GM19455 (cell line): ENCODE data around the gene KAT2A.

ENCODE experiments used
- ATAC-seq: cut with Tn5 transposase; IDR thresholded peaks from one replicate; pipeline ENCODE4 v1.9.1; 2021; ENCODE audit not compliant: unreplicated experiment

The KAT2A gene

DNA sequence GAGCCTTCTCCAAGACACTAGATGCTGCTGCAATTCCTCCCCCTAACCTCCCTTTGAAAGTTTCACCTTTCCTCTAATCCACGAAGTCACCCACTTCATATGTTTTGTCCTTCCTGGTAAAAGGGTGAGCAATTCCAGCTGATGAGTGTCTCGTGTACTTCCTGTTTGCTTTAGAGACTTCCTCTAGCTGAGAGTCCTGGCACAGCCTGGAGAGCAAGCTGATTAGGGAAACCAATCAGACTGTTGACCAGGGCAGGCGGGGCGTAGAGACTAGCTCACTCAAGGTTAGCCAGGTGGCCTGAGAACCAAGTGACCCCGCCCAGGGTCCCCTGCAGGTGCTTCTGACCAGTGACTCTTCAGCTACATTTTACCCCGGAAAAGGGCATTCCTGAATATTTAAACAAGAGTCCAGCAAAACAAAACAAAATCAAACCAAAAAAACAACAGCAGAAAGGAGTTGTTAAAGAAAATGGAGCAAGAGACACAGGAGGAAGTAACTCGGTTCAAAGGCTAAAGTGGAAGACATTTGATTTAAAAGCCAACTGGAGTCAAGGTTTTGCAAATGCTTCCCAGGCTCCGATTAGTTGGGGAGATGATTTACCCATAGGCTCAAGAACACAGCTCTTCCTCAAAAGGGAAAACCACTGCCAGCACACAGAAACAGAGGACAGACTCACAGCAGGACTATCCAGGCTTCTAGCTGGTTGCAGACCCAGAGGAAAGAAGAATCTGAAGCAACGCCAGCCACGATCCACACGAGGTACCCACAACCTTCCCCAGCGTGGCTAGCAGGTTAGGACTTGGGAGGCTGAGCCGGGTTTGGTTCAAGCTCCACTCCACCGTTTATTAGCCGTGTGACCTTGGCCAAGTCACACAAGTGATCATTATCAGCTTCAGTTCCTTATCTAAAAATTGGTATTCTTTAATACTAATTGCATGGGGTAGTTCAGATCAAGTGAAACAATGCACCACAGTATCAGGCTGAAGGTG lies 14.8 kb upstream of the KAT2A start:
- no peak for ATAC-seq

DNA sequence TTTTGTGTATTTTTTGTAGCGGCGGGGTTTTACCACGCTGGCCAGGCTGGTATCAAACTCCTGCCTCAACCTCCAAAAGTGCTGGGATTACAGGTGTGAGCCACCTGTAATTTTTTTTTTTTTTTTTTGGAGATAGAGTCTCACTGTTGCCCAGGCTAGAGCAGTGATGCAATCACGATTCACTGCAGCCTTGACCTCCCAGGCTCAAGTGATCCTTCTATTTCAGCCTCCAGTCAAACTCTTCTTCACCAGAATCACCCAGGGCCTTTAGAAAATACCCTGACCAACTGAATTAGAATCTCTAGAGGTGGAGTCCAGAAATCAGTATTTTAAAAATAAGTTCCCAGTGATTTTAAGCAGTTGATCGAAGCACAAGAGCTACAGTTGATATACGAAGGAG lies 14.0 kb upstream of the KAT2A start:
- ATAC-seq: no peak

DNA sequence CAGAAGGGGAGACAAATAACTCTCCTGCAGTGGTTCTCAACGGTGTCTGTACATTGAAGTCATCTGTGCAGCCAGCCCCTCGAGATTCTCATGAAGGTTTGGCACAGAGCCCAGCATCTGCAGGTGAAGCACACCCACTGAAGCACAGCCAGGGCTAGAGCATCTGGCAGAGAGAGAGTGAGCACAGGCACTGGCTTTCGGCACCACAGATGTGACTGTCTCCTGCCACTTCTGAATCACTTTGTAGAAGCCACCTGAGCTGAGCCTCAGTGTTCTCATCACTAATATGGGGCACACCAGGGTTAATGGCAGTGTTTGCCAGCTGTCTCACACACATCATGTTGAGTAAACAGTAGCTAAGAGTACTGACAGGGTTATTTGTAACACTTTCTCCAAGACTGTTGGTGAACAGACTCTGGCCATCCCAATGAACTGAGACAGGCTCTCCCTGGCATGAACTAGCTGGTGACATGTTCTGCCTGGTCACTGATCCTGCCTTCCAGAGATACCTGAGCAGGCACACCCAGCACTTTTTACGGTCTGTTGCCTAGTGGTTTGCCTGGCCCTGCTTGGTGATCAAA lies 12.4 kb upstream of the KAT2A start:
- ATAC-seq: no peak

DNA sequence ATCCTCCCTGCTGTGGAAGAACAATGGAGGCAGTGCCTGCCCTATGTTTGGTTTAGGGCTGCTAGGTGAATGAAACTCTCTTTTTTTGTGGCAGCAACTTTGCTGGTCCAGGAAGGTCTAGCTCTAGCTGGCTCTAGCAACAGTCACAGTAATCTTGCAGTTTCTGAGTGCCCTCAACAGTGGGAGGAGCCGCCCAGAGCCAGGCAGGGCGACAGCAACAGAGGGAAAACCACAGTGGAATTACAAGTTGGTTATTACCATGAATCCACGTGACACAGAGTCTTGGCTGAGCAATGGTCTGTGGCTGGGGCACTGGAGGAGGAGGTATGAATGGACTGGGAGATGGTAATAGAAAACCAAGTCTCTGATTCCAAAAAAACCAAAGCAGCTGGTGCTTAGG lies 11.8 kb upstream of the KAT2A start:
- ATAC-seq: no peak

DNA sequence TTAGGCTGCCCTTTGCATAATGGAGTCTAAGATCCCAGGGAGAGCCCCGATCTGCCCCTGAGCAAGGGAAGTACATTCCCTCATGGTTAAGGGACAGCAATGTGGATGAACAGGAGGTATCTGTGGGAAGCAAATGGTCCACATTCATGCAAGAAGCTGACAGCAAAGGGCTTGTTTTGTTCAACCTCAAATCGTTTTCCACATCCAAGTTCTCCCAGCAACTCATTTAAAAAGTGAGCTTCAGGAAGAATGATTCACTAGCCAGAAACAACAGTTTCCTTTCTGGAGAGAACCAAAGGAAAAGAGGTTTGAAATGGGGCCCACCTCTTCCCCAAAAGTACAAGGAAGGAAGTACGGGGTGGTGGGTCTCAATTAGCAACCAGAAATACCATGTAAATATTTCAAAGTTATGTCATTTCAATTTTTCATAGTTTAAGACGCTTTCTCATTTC lies 10.8 kb upstream of the KAT2A start:
- ATAC-seq: no peak

DNA sequence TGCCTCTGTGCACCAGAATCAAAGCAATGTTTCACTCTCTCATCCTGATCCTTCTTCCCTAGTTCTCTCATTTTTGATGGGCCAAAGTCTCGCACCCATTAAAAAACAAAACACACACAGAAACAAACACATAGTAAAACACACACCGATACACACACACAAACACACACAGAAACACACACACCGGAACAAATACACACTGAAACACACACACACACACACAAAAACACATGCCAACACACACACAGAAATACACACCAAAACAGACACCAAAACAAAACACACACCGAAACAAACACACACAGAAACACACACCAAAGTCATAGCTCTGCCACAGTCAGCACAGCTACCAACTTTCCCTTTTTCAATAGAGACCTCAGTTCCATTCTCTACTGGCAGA lies 10.1 kb upstream of the KAT2A start:
- ATAC-seq: no peak

DNA sequence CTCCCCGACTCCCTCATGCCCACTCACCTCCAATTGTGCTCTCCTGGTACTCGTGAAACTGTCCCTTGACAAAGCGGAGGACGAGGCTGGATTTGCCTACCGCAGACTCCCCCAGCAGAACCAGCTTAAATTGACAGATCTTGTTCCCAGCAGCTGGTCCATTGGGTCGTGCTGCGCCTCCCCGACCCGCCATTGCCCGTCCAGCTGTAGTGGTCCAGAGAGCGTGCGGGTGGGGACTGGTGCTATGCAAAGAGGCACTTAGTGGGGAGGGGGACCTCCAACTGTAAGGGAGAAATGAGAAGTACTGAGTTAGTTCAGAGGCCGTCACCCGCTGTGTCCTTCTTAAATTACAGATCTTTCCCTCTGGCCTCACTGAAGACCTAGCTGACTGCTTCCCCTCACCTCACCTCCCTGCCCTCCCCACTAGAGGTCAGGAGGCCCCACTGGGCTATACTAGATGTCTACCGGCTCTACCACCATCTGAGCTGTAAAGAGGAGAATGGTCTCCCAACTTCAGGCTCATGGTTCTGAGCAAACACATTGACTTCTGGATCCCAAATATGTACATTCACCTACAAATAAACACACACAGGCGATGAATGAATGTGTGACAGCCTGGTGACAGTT lies 9.3 kb upstream of the KAT2A start:
- no peak for ATAC-seq

DNA sequence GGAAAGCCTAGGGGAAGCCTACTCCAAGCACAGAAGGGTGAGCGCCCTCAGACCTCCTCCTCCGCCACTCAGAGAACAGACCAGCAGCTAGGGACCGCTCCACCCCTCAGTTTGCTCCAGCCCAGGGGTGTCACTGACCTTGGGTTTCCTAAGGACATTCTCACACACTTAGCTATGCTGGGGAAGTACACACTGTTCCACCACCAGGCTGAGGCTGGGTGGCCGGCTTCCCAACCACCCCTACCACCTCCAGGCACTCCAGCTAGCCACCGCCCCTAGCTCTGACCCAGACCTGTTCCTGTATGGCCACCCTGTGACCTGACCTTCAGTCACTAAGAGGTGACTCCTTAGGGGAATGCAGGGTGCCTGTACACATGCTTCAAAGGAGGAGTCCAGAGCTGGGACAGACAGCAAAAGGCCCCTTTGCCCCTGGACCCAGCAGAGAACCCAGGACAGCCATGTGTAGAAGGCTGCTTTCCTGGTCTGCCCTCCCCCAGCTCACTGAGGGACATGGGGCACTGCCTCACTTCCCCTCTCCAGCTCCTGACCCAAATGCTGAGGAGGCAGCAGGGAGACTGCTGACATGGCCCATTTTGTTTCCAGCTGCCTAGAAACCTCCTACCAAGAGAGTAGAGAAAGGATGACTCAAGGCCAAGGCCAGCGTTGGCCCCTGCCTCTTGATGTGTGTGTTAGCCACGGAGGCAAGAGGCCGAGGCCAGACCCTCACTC lies 8.1 kb upstream of the KAT2A start:
- no peak for ATAC-seq

DNA sequence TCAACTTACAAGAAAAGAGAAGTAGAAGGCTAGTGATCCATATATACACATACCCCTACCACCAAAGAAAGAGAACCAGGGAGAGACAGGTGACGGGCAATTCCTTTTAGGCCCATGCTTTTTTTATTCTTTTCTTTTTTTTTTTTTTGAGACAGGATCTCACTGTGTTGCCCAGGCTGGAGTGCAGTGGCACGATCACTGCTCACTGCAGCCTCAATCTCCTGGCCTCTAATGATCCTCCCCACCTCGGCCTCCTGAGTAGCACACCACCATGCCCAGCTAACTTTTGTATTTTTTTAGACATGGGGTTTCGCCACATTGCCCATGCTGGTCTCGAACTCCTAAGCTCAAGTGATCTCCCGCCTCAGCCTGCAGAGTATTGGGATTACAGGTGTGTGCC lies 6.2 kb upstream of the KAT2A start:
- ATAC-seq: no peak

DNA sequence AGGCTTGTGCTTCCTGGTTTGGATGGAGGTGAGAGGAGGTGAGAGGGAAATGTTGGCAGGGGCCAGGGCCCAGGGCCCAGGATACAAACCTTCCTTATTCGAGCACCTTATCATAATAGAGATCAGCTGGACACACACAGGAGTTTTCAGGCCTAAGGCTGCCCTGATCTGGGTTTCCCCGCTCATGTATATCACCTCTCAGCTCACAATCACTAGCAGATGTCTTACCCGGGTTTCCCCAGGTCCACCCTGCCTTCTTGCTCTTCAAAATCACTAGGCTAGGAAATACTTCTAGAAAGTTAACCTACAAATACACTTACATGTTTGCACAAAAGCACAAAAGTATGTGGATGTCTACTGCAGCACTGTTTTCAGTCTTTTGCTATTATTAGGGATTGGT lies 5.7 kb upstream of the KAT2A start:
- no peak for ATAC-seq

DNA sequence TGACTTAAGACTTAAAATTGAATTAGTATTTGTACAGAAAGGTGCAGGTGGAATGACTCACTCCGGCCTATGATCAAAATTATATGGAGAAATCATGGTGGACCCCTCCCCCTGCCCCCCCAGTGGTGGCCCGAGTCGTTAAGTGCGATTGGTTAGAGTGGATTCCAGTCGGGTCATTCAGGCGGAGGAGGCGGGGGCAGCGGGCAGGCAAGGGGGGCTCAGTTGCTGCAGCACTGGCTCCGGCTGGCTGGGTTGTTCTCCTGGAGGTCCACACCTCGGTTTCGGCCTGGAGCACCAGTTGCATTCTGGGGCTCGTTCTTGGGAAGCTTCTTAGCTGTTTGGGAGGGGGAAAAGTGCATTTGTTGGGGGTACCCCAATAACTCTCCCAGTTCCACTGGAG lies 4.4 kb upstream of the KAT2A start:
- ATAC-seq: no peak

DNA sequence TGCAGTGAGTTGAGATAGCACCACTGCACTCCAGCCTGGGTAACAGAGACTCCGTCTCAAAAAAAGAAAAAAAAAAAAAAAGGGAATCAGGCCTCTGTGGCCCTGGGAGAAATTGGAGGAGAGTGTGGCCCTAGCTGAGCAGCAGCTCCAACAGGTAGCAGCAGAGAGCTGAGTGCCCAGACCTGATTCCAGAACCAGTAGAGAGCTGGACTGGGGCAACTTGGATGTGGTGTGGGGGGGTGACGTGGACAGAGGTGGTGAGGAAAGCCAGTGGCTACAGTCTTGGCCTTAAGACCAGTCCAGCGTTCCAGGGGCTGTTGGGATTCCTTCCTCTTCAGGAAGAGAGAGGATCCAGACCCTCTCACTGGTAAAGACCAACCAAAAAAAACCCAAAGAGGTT lies 3.1 kb upstream of the KAT2A start:
- no peak for ATAC-seq

DNA sequence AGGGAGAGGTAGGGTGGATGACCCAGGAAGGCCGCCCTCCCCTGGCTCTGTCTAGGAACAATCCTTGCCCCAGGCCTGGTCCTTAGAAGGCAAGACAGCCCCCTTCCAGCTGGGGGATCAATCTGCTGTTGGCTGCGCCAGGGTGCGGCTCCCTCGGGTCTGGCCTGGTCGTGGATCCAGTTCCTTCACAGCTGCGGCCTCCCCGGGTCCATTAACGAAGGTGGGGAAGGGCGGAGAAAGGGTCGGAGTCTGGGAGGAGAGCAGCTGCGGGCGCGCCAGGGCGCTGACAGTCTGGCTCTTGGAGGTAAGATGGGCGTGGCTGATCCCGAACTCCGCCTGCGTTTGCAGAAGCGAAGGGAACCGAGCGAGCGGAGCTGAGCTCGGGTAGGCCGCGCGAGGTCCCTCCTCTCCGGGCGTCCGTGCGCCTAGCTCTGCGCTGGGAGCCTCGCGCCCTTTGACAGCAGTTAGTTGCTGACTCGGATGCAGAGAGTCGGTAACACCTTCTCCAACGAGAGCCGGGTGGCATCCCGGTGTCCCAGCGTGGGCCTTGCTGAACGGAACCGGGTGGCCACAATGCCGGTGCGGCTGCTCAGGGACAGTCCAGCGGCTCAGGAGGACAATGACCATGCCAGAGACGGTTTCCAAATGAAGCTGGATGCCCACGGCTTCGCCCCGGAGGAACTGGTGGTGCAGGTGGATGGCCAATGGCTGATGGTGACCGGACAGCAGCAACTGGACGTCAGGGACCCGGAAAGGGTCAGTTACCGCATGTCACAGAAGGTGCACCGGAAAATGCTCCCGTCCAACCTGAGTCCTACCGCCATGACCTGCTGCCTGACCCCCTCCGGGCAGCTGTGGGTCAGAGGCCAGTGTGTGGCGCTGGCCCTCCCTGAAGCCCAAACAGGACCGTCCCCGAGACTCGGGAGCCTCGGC lies 1.5 kb upstream of the KAT2A start, which contains the start of gene HSPB9:
HSPB9 (plus strand) TSS at position 434 of the 933 bp plus-strand sequence; CDS start at position 481, 47 bp downstream.
- no peak for ATAC-seq

DNA sequence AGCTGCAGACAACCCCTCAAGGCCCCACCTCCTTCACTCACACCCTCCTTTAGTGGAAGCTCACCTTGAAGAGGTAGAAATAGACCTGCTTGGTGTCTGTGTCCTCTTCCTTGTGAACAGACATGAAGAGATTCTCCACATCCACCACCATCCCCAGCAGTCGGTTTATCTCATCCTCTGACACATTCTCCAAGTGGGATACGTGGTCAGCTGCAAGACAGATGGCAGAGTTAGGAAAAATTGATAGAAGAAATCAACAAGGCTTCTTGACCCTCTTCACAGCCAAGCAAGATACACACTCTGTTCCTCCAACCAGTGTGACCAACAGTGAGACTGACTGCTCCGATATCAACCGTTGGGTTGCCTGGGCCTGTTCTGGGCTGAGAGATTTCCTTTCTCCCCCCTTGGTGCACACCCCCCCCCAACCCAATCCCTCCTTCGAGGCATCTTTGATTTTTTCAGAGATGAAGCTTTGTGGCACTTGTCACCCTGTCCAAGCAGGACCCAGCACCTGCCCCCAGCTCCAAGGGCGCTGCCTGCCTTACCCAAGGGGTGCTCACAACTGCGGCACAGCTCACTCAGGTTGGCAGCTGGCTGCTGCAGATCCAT lies 902 bp downstream of the KAT2A start:
- ATAC-seq: no peak

DNA sequence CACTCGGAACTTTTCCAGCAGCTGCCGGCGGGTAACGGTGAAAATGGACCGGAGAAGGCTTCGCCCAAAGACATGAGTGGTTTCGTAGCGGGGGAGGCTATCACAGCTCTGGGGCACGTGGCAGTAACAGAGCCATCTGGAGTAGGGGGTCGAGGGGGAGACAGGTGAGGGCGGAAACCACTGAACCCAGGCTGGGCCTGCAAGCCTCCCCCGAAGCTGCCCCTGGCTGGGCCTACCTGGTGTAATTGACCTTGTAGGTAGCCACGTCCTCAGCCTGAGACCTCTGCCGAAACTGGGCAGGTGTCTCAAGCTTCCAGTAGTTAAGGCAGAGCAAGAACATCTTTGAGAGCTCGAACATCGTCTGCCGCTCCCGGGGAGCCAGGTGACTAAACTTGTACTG lies 1.9 kb downstream of the KAT2A start:
- no peak for ATAC-seq

DNA sequence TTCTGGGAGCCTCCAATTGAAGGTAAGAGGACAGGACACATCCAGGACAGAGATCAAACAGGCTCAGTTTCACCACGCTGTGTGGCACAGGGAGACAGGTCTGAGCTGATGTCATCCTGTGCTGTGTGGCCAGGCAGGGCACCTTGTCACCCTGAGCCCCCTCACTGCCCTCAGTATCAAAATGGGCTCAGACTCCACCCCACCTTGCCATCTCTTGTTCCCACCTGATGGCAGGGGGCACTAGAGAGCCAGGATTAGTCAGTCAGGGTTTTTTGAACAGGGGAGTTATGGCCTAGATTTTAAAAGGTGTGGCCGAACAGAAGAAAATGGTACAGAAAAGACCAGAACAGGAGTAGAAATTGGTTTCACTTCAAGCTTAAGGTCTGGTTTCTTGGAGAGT lies 2.6 kb downstream of the KAT2A start:
- ATAC-seq: no peak

DNA sequence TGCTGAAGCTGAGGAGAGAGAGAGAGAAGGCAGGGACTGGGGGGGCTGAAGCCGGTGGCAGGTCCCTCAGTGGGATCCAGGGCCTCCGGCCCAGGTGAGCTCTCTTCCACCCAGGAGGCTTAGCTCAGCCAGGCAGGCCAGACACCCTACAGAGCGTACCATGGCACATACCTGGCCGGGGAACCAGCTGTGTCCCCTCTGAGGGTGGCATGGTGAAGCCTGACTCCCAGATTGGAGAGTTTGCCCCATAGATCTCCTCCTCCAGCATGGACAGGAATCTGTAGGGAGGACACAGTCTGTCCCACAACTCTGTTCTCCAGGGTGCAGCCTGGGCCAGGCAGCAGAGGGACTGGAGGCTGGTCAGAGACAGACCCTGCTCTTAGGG lies 3.0 kb downstream of the KAT2A start:
- no peak for ATAC-seq

DNA sequence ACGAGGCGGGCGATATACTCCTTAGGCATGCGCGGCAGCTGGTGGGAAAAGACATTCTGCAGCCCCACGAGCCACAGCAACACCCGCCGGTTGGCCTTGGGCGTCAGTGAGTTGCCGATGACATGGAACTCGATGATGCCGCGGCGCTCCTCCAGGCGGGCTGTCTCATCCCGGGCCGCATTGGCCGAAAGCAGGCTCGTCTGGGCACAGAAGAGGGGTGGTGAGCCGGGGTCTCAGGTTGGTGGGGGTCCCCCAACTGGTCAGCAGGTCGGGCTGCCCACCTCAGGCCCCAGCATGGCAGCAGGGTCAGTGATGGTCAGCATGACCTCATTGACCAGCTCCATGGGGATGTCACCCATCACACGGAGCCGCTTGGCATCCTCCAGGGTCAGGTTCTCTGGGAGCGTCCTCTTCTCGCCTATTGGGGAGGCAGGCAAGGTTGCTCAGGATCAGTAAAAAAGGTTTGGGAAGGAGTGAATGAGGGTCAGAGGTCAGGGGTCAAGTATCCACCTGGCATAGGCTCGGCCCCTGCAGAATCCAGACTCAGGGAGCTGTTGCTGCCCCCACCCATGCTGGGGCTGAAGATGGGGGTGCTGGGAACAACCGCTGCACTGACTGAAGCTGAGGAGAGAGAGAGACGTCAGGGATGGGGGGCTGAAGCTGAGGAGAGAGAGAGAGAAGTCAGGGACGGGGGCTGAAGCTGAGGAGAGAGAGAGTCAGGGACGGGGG lies 3.6 kb downstream of the KAT2A start:
- no peak for ATAC-seq
